ENCODE data around the gene CARS2. TPM values are rescaled to one million over a fixed set of nuclear protein-coding genes. Genes with fewer than 3 reads are reported as not detected.

The CARS2 gene
- total and polyA plus RNA-seq, 2 of the 8 experiments (the other 6 are each of a cell fraction or from before 2014, with no cell fraction given): 47.7 to 55.9 TPM

DNA sequence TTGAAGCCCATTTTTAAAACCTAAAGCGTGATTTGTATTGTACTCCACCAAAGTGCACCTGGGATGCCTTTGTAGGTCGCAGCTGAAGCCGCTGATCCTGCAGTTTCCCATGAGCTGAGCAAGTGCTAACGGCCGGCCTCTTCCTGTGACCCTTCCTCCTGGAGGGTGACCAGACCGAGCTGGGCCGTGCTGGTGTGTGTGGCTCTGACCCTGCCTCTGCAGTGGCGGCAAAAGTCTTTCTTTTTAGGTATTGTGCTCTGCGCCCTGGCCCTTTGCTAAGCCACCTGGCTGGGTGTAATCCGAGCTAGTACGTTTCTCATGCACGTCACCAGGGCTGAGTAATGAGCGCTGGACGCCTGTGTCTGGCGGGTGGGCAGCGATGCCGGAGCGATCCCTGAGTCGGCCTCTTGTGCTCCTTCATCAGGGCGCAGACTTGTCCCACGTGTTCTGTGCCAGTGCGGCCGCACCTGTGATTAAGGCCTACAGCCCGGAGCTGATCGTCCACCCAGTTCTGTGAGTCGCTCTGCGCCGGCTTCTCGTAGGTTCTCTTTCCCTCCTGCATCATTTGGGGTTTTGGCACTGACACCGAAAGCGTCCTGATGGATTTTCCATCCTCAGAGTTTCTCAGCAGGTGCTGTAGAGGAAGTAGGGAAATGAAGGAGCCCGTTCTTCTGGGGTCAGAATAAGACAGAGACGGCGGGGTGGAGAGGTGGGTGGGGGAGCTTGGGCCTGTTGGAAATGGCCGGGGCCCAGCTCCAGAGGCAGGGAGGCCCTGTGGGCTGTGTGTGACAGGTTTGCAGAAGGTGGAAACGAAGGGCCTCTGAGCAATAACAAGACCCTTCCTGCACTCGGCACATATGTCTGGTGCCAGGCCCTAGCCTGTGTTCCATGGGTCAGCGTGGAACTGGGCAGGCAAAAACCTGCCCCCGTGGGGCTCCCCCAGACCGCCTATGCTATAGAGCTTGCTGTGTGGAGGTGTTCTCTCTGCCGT is 80.9 kb downstream of the CARS2 start (continued):
- no peak for TF ChIP-seq RNF2 (IDR thresholded peaks at IDR 0.05; ENCODE audit: borderline replicate concordance, low read depth, low read length, missing control alignments, poor library complexity, severe bottlenecking)
- TF ChIP-seq ASH2L (IDR thresholded peaks at IDR 0.05; ENCODE audit: low read length): no peak
- TF ChIP-seq BCL11A (IDR thresholded peaks at IDR 0.05; ENCODE audit: low read depth in 2 of 2, low read length in 2 of 2): no peak
- TF ChIP-seq BACH1 (IDR thresholded peaks at IDR 0.05; ENCODE audit: low read length): no peak
- no peak for TF ChIP-seq SP2 (IDR thresholded peaks at IDR 0.05; ENCODE audit: low read length)
- no peak for TF ChIP-seq KDM4A (IDR thresholded peaks at IDR 0.05; ENCODE audit: low read depth, low read length, severe bottlenecking)
- TF ChIP-seq, protein P1, sequence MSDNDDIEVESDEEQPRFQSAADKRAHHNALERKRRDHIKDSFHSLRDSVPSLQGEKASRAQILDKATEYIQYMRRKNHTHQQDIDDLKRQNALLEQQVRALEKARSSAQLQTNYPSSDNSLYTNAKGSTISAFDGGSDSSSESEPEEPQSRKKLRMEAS (IDR thresholded peaks at IDR 0.05): no peak
- TF ChIP-seq EZH2 (IDR thresholded peaks at IDR 0.05; ENCODE audit: low read depth, low read length, severe bottlenecking): no peak

Data from H1 (cell line).